Testis (tissue), 2 donors: ENCODE data around the gene RGL2.

ENCODE experiments used
- CTCF ChIP-seq, 3 experiments: fragments of 450-650 bp in 2 of 3; fragments of 200-600 bp in 1 of 3; sonication (generic) in 1 of 3; IDR thresholded peaks; one replicate each; pipeline ENCODE4 v1.5.1; 2016 to 2019; ENCODE audit warnings: antibody characterized with exemption in 3 of 3, mild to moderate bottlenecking in 2 of 3, moderate library complexity in 1 of 3
- POLR2A ChIP-seq: fragments of 450-650 bp; IDR thresholded peaks from one replicate; pipeline ENCODE4 v1.6.1; 2017; ENCODE audit warnings: antibody characterized with exemption, mild to moderate bottlenecking, moderate library complexity

- TF ChIP-seq CTCF (IDR thresholded peaks at IDR 0.05) (peak in 2 of 3 experiments; percentile 19 to 35), POLR2A (no peak)
Observed at GRCh38 chr6:33317669-33318425, 19.1 kb upstream of the RGL2 start, which contains the start of gene ZBTB22.
